Stimulated activated CD8-positive, alpha-beta memory T cell treated with anti-CD3 and anti-CD28 coated beads, Interleukin-7, amount 100 ng/mL, for 1 hour (primary cell): ENCODE measurements around the gene VIPR2.
"Not testable (repeated sequence)": the region's sequence is repeated elsewhere in the genome, so short reads cannot be mapped to it uniquely, and the experiment has no call there.

ENCODE experiments used
- DNase-seq, 2 donors: peaks; one replicate each; pipeline ENCODE4 v3.0.0-alpha.2; 2020; ENCODE audit warnings: low read depth in 2 of 2

VIPR2 gene

GRCh38 chr7:159091480-159092475, 52.9 kb downstream of the VIPR2 start:
- no peak for DNase-seq

GRCh38 chr7:159091041-159091440, 53.6 kb downstream of the VIPR2 start:
- DNase-seq: no peak

GRCh38 chr7:159088016-159088865, 56.4 kb downstream of the VIPR2 start:
- no peak for DNase-seq

GRCh38 chr7:159086301-159086925, 58.3 kb downstream of the VIPR2 start:
- no peak for DNase-seq

- DNase-seq: no peak
These were observed 60.4 kb downstream of the VIPR2 start for GRCh38 chr7:159084069-159084801.

- DNase-seq: no peak
These were observed 61.0 kb downstream of the VIPR2 start for GRCh38 chr7:159083698-159084068.

GRCh38 chr7:159083001-159083697, 61.5 kb downstream of the VIPR2 start:
- DNase-seq: no peak

- DNase-seq: not testable (repeated sequence)
These were observed 62.6 kb downstream of the VIPR2 start for GRCh38 chr7:159082075-159082474.

- no peak for DNase-seq
These were observed 65.8 kb downstream of the VIPR2 start for GRCh38 chr7:159078911-159079270.

GRCh38 chr7:159078193-159078910, 66.3 kb downstream of the VIPR2 start:
- DNase-seq: no peak

GRCh38 chr7:159076333-159076732, 68.3 kb downstream of the VIPR2 start:
- no peak for DNase-seq

- no peak for DNase-seq
These were observed 69.0 kb downstream of the VIPR2 start for GRCh38 chr7:159075563-159076238.

GRCh38 chr7:159071260-159071659, 73.4 kb downstream of the VIPR2 start:
- DNase-seq: no peak

- no peak for DNase-seq
These were observed 74.1 kb downstream of the VIPR2 start for GRCh38 chr7:159070431-159071148.

GRCh38 chr7:159068893-159069448, 75.7 kb downstream of the VIPR2 start:
- DNase-seq: no peak

- no peak for DNase-seq
These were observed 76.2 kb downstream of the VIPR2 start for GRCh38 chr7:159068488-159068811.

- DNase-seq: no peak
These were observed 76.8 kb downstream of the VIPR2 start for GRCh38 chr7:159067576-159068487.
